KMS-11 (cell line): Measurements from ENCODE around the gene PCYT2.

ENCODE experiments used
- H2AFZ ChIP-seq: fragments of 200-600 bp; sonication (generic); 2 replicates; pipeline ENCODE4 v1.6.1; 2016; ENCODE audit warnings: antibody characterized with exemption, mixed run types, low read depth
- H3K27ac ChIP-seq: fragments of 200-600 bp; sonication (generic); 2 replicates; pipeline ENCODE4 v1.6.1; 2016; ENCODE audit warnings: mild to moderate bottlenecking, mixed run types
- H3K27me3 ChIP-seq: fragments of 200-600 bp; sonication (generic); 2 replicates; pipeline ENCODE4 v1.6.1; 2017; ENCODE audit warnings: mild to moderate bottlenecking, low read depth, mixed run types, moderate library complexity; ENCODE audit not compliant: insufficient read depth
- H3K36me3 ChIP-seq: fragments of 200-600 bp; sonication (generic); 2 replicates; pipeline ENCODE4 v1.6.1; 2017; ENCODE audit warnings: mild to moderate bottlenecking, mixed run types; ENCODE audit not compliant: insufficient read depth
- H3K4me1 ChIP-seq: fragments of 200-600 bp; sonication (generic); 2 replicates; pipeline ENCODE4 v1.6.1; 2016; ENCODE audit warnings: mild to moderate bottlenecking, low read depth, mixed run types; ENCODE audit not compliant: poor library complexity, severe bottlenecking
- H3K4me2 ChIP-seq: fragments of 200-600 bp; sonication (generic); 2 replicates; pipeline ENCODE4 v1.7.0; 2016; ENCODE audit warnings: mild to moderate bottlenecking, mixed run types
- H3K4me3 ChIP-seq: fragments of 200-600 bp; sonication (generic); IDR thresholded peaks from 2 replicates; pipeline ENCODE4 v1.6.1; 2017; ENCODE audit warnings: low read depth, low read length, mixed read lengths; ENCODE audit not compliant: insufficient read depth
- H3K79me2 ChIP-seq: fragments of 200-600 bp; sonication (generic); 2 replicates; pipeline ENCODE4 v1.6.1; 2016; ENCODE audit warnings: low read depth, mixed run types; ENCODE audit not compliant: insufficient read depth
- H3K9ac ChIP-seq: fragments of 200-600 bp; sonication (generic); 2 replicates; pipeline ENCODE4 v1.6.1; 2016; ENCODE audit warnings: mild to moderate bottlenecking, mixed run types
- H4K20me1 ChIP-seq: fragments of 200-600 bp; sonication (generic); 2 replicates; pipeline ENCODE4 v1.6.1; 2016; ENCODE audit warnings: mild to moderate bottlenecking, mixed run types; ENCODE audit not compliant: insufficient read depth
- TF ChIP-seq, protein P1 (sequence below): fragments of 200-600 bp; sonication (generic); conservative IDR thresholded peaks from 2 replicates; pipeline ENCODE4 v1.6.1; 2017; ENCODE audit warnings: low read depth, mild to moderate bottlenecking, antibody characterized with exemption, low read length, moderate library complexity, mixed read lengths

PCYT2 gene

GRCh38 chr17:81859906-81860755 lies 51.1 kb downstream of the PCYT2 start, which contains the start of gene P4HB:
Gene P4HB (minus strand): TSS chr17:81860535. CDS start chr17:81860471, 64 bp downstream.
- H3K4me3 ChIP-seq: peak within 1 kb of the TSS; percentile 43
- H4K20me1 ChIP-seq: peaks cover 15% of the 10 kb centered on the region
- peaks cover 45% of the 10 kb centered on the region for H3K4me1 ChIP-seq
- peaks cover 82% of the 10 kb centered on the region for H3K79me2 ChIP-seq
- peaks cover 10% of the 10 kb centered on the region; the same call in 1 of the 2 replicates for H3K36me3 ChIP-seq
- peak within 1 kb of the TSS; percentile 81 for H3K27ac ChIP-seq
- no peaks in the 10 kb centered on the region for H3K27me3 ChIP-seq
- TF ChIP-seq, protein P1, sequence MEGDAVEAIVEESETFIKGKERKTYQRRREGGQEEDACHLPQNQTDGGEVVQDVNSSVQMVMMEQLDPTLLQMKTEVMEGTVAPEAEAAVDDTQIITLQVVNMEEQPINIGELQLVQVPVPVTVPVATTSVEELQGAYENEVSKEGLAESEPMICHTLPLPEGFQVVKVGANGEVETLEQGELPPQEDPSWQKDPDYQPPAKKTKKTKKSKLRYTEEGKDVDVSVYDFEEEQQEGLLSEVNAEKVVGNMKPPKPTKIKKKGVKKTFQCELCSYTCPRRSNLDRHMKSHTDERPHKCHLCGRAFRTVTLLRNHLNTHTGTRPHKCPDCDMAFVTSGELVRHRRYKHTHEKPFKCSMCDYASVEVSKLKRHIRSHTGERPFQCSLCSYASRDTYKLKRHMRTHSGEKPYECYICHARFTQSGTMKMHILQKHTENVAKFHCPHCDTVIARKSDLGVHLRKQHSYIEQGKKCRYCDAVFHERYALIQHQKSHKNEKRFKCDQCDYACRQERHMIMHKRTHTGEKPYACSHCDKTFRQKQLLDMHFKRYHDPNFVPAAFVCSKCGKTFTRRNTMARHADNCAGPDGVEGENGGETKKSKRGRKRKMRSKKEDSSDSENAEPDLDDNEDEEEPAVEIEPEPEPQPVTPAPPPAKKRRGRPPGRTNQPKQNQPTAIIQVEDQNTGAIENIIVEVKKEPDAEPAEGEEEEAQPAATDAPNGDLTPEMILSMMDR: no peak
- H3K4me2 ChIP-seq: peak within 1 kb of the TSS; percentile 97
- H2AFZ ChIP-seq: peak within 1 kb of the TSS; percentile 29; the same call in 1 of the 2 replicates
- H3K9ac ChIP-seq: peak within 1 kb of the TSS; percentile 81

DNA sequence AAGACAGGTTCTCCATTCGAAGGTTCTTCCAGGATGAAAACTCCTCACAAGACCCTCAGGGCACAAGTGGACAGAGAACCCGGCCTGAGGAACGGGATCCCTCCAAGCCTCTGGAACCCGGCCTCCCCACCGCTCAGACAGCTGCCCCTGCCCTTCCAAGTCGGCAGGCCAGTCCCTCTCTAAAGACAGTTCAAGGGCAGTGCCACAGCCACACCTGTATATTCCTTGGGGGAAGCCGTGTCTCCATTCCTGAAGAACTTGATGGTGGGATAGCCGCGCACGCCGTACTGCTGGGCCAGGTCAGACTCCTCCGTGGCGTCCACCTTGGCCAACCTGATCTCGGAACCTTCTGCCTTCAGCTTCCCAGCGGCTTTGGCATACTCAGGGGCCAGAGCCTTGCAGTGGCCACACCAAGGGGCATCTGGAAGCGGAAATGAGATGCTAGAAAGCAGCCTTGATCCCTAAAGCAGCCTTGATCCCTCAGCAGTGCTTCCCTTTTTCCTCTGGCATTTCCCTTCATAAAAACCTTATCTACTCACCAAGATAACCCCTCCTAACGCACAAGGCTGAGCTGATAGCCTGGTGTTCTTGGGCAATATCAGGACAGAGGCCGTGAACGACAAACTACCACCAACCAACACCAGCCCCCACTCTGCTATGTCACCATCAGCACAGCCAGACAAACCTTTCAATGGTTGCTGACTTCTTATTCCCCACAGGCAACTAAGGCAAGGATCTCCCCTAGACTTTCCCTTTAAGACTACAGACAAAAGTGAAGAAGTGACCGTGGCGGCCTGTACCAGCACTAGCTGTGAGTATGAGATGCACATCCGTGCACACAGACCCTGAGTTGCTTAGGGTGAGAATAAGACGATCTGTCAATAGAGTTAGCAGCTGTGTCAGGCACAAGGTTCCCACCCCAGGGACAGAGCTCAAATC lies 52.0 kb downstream of the PCYT2 start:
- Histone ChIP-seq H2AFZ (no peak overlapping the region), H3K4me2 (peak overlapping the region; percentile 97), H3K79me2 (peaks cover 86% of the 10 kb centered on the region), H3K27me3 (no peaks in the 10 kb centered on the region), H3K9ac (peak overlapping the region; percentile 80; the same call in 1 of the 2 replicates), H3K27ac (peak overlapping the region; percentile 54; the same call in 1 of the 2 replicates), H4K20me1 (peaks cover 15% of the 10 kb centered on the region), H3K4me3 (peak overlapping the region; percentile 43), H3K36me3 (peaks cover 14% of the 10 kb centered on the region; the same call in 1 of the 2 replicates), H3K4me1 (peaks cover 40% of the 10 kb centered on the region)
- TF ChIP-seq, protein P1: no peak

- TF ChIP-seq, protein P1: no peak
- no peak overlapping the region for H3K4me3 ChIP-seq
- no peaks in the 10 kb centered on the region for H3K27me3 ChIP-seq
- H2AFZ ChIP-seq: no peak overlapping the region
- H3K27ac ChIP-seq: no peak overlapping the region
- H3K4me2 ChIP-seq: peak overlapping the region; percentile 97
- peaks cover 86% of the 10 kb centered on the region for H3K79me2 ChIP-seq
- H3K9ac ChIP-seq: no peak overlapping the region; the same call in 1 of the 2 replicates
- peaks cover 21% of the 10 kb centered on the region; the same call in 1 of the 2 replicates for H3K36me3 ChIP-seq
- H3K4me1 ChIP-seq: peaks cover 33% of the 10 kb centered on the region
- H4K20me1 ChIP-seq: peaks cover 15% of the 10 kb centered on the region
Observed at GRCh38 chr17:81858170-81858966, 52.8 kb downstream of the PCYT2 start.
